Hindlimb muscle (tissue), 1 donor: Measurements from ENCODE around the gene GSTA4. TPM values are rescaled to one million over a fixed set of nuclear protein-coding genes. Genes with fewer than 3 reads are reported as not detected.
"Not testable (repeated sequence)": the region's sequence is repeated elsewhere in the genome, so short reads cannot be mapped to it uniquely, and the experiment has no call there.

Source experiments
- DNase-seq: peaks from one replicate; pipeline ENCODE4 v3.0.0-alpha.2; 2013
- polyA plus RNA-seq: library from polyadenylated mRNA; unstranded; fragments of 120-200 nt; gene quantifications from one replicate; pipeline ENCODE4 v1.2.1, GENCODE V29; 2013; ENCODE audit not compliant: insufficient read length

The GSTA4 gene
- polyA plus RNA-seq, 1 donor = 45.2 TPM

DNA sequence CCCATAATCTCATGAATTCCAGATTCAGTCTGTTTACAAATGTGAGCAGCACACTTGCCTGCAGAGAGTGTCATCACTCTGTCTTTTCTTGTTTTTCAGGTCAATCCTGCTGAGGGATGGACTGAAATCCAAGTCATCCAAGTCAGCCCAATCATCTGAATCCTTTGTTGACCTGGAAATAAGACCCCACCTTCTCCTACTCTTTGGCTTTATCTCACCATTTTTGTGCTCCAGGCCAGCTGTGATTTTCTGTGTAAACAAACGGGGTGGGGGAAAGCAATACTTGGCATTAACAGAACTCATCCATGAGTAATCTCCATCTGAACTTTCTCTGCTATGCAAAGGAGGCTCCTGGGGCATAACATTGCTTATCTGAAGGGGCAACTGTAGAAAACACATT is 16.9 kb upstream of the GSTA4 start:
- DNase-seq = no peak

DNA sequence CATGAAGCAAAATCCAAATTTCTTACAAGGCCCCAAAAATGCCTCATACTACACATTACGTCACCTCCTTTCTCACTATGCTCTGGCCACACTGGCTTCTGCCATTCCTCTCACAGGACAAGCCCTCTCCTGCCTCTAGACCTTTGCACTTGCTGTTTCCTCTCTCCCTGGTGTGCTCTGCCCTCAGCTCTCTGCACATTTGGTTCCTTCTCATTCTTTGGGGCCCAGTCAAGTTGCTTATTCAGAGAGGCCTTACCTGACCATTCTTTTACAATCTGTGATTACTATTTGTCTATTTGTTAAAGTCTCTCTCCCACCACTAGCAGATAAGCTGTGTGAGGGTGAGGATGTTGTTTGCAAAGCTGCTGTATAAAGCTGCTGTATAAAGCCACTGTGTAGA is 15.4 kb upstream of the GSTA4 start:
- no peak for DNase-seq

DNA sequence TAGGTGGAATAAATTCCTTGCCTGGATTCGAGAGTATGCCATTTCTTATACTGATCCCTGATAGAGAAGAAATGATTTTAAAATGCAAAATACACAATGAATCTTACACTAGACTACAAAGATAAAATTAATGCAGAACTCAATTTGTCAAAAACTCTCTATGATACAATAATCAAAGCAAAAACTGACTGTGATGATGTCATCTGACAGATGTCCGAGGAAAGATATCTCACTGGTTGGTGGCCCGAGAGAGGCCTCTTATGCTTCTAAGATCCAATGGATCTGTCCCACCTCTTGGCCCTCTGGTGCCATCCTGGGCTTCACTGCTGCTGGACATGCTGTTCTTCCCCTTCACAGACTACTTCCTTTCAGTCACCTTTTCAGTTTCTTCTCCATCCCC is 14.4 kb upstream of the GSTA4 start:
- no peak for DNase-seq

DNA sequence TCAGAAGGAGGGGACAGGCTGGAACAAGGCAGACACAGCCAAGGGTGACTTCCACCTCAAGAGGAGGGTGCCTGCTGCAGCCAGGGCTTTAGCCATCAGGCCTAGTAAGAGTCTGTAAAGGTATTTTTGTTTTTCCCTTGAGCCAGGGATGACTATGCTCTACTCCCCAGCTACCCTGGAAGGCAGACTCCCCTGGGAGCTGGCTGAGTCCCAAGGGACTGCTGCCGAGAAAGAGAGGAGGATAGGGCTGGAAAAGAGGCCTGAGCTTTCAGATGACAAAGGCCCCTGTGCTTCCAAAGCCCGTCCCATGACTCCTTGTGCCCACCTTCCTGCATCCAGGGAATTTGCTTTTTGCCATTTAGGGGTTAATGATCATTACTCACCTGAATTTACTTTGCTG is 14.0 kb upstream of the GSTA4 start:
- DNase-seq = no peak

DNA sequence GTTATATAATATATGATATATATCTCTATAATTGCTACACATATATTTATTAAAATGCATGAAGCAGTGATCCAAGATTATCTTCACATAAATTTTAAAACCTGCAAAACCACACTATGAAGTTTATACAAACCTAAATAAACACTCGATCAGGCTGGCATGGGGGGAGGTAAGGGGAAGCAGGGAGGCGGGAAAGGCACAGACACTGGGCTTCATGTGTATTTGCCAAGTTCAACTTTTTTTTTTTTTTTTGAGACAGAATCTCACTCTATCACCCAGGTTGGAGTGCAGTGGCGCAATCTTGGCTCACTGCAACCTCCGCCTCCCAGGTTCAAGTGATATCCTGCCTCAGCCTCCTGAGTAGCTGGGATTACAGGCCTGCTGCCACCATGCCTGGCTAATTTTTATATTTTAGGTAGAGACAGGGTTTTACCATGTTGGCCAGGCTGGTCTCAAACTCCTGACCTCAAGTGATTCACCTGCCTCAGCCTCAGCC is 13.2 kb upstream of the GSTA4 start:
- not testable (repeated sequence) for DNase-seq

DNA sequence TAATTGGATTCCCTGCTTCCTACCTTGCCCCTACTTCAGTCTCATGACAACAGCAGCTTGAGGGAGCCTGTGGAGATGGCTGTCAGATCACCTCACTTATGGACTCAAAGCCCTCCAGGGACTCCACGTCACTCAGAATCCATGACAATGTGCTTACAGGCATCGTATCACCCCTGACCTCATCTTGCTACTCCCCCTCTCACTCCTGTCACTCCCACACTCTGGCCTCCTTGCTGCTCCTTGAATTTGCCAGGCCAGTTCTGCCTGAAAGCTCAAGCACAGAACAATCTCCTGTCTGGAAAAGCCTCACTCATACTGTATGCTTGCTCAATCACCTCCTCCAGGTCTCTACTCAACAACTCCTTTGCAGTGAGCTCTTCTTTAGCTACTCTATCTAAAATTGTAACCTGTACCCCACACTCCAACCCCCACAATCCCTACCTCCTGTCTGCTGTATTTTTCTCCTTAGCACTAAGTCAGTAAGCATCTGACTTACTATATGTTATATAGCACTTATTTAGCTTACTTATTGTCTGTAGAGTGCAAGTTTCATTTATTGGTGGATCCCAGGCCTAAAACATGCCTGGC is 10.7 kb upstream of the GSTA4 start:
- DNase-seq = no peak

DNA sequence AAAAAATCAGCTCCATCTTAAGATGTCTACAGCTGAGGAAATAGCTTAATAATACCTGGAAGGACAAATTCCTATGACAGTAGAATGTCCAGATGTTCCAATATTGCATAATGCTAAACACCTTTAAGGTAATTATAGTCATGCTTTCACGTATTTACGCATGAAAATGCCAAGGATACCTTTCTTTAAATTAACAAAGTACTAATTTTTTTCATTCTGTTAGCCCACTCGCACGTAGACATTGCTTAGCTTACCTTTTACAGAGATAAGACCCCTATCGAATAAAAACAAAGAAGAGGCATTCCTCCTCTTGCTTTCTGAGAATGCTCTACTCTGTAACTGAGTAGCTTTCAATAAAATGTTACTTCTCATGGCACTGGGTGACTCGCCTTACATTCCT is 4.4 kb upstream of the GSTA4 start:
- no peak for DNase-seq

DNA sequence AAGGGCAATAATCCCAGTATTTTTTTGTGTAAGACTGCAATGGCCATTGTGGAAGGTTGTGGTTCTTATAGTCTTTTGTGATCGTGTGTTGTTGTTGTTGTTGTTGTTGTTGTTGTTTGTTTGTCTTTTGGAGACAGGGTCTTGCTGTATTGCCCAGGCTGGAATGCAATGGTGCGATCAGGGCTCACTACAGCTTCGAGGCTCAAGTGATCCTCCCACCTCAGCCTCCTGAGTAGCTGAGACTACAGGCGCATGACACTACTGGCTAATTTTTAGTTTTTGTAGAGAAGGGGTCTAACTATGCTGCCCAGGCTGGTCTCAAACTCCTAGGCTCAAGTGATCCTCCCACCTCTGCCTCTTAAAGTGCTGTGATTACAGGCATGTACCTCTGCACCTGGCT is 3.5 kb upstream of the GSTA4 start:
- no peak for DNase-seq

DNA sequence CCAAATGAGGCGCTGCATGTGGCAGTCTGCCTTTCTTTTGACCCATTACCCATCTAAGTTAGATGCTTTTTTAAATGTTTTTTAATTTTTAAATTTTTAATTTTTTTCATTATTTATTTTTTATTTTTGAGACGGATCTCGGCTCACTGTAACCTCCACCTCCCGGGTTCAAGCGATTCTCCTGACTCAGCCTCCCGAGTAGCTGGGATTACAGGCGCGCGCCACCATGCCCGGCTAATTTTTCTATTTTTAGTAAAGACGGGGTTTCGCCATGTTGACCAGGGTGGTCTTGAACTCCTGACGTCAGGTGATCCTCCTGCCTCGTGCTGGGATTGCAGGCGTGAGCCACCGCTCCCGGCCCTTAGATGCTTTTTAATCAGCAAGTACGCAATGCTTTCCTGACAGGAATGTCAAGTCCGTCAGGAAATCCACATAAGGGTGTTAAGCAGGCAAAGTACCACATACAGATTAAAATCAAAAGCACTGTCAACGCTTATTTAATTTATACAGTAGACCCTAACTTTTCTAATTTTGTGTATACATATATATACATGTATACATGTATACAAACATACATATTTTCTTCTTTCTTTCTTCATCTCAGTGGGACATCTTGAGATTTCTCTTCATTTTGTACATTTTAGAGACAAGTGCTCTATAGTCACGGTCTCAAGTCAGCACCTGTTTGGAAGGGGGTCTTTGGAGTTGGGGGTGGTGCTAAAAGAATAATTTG is 995 bp upstream of the GSTA4 start:
- DNase-seq = peak; percentile 48

DNA sequence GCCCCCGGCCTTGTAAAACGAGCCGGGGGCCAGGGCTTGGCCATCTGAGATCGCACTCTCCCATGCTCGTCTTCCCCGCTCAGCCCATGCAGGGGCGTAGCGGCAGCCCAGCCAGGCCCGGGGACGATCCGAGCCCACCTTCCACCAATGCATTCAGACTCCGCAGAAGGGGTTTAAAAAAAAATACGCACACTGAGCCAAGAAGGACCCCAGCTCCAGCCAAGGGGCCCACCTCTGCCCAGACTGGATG is 320 bp downstream of the GSTA4 start:
- no peak for DNase-seq

DNA sequence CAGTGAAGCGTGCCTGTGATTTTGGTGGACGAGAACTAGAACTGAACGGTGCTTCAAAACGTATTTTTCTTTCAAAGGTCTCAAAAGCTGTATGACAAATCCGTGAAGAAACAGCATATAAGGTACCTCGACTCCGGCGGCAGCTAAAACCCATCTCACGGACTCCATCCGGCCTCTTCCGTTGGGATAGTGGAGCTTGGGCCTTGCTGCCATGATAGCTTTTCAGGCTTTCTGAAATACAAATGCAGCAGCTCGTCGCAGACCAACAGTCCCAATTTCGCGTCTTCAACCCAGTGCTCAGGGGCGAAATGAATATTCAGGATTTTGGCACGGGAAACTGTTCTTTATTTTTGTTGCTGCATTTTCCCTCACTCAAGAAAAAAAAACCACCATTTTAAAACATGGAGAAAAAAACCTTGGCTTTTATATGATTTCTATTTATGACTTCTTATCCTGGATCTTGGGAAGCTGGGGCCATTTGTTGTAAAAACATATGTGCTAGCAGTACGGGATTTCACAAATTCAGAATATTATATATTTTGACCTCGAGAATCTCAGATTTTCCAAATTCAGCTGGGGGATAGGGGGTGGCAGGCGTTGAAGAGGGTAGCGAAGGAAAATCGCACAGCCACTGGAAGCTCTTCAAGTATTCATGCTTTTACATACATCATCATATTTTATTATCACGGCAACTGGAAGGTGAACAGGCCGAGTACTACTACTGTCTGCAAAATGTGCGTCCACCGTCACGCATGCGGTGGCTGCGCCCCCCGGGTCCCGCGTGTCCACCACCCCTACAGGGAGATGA is 849 bp downstream of the GSTA4 start:
- DNase-seq = peak; percentile 66

DNA sequence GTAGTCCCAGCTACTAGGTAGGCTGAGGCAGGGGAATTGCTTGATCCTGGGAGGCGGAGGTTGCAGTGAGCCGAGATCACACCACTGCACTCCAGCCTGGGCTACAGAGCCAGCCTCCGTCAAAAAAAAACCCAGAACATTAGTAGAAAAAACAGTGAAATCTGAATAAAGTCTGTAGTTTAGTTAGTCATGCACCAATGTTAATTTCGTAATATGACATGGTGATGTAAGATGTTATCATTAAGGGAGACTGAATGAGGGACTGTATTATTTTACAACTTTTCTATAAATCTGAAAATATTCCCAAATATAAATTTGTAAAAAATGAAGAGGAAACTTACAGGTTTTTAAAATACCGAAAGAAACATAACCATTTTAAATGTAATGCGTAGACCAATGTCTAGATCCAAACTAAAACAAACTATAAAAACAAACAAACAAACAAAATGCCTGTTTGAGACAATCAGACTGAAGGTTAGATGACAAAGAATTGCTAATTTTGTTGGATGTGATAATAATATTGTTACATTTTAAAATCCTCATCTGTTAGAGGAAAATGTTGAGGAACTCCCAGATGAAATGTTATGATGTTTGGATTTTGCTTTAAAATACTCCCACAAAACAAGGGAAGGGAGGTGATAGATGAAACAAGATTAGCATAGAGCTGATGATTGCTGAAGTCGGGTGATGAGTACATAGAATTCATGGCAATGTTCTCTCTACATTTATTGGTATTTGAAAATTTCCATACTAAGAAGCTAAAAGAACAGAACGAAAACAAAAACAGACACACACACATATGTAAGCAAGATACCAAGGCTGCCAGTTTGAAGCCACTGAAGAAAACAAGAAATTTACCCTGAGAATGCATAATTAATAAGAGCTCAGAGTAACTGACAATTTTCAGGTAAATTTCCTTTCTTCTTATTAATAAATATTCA is 1.8 kb downstream of the GSTA4 start:
- DNase-seq = peak; percentile 18

DNA sequence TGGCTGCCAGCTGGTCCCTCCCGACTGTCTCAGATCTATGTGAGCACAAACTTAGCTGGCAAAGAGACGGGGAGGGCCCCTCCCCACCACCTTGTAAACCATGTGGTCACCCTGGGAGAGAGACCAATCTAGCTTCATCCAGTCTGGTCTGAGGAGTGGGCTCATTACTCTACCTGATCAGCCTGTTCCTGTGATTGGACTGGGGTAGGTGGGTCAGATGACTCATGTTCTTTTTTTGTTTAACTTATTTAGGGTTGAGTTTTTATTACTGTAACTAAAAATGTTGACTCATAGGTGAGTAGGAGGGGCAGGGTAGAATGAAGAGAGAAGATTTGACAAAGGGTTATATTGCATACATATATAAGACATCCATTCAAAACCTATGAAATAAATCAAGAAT is 4.7 kb downstream of the GSTA4 start:
- DNase-seq = no peak

DNA sequence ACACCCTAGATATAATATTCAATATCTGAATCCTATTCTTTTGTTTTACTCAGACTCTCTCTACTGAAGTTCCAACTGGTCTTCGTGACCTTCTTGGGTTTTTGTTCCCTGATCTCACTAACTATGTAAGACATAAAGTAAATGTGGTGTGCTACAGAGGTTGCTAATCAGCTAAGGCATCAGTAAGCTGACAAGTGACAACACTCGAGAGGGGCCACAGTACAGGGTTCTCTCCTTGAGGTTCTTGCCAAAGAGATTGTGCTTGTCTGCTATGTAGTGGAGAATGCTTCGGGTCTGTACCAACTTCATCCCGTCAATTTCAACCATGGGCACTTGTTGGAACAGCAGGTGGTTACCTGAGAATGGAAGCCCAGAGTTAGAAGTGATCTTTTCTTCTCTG is 9.9 kb downstream of the GSTA4 start:
- DNase-seq = no peak

DNA sequence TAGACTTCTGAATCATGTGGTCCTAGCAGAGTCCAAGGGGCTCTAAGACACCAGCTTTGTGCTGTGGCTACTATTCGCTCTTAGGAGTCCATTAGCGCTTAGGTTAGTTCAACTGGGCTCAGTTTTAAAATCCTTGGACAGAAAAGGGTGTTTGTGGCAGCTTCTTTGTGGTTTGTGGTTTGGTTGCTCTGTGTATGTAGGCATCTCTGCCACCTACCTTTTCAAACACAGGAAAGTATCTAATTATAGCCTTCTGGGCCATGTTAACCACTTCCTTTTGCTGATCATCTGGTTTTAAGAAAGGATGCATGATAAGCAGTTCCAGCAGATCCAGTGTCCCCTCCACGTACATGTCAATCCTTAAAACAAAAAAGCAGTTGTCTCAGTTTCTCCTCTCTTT is 10.8 kb downstream of the GSTA4 start:
- no peak for DNase-seq

DNA sequence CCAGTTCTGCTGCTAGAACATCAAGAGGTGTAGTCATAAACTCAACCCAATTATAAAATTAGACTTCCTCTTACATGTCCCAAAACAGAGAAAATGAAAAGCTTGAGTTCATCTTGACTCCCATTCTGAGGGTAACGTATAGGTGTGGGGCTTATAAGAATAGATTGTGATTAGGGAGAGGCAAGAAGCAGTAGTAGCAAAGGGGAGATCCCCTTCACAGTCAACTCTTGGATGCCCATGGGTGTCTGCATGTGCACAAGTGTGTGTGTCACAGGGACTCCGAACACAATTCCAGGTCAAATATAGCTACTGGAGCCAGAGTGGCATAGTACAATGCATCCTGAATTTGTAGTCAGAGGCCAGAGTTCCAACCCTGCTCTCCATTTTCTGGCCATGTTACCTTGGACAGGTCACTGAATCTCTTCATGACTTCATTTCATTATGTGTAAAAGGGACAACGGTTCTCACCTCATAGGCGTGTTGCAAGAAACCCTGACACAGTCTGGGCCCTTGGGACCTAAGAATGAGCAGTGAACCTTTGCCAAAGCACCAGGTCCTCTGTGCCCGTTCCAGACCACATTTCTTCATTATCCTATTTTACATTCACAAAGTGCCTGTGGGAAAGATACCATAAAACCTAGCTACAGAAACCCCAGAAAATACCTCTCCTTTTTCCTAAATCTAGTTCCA is 11.8 kb downstream of the GSTA4 start:
- DNase-seq = no peak

DNA sequence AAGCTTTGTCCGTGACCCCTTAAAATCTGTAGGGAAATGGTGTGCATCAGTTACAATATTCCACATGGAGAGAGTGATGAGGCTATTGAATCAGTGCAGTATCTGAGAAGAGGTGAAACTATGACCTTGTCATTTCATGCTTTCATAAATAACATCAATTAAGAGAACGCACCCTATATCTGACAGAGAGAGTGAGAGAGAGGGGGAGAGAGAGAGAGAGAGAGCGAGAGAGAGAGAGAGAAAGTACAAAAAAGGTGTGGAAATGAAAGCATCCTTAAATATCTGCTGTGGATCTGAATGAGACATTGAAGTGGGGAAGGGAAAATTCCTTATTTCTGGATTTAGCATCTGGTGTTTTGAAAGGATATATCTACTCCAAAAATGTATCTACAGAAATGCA is 12.4 kb downstream of the GSTA4 start:
- DNase-seq = no peak

DNA sequence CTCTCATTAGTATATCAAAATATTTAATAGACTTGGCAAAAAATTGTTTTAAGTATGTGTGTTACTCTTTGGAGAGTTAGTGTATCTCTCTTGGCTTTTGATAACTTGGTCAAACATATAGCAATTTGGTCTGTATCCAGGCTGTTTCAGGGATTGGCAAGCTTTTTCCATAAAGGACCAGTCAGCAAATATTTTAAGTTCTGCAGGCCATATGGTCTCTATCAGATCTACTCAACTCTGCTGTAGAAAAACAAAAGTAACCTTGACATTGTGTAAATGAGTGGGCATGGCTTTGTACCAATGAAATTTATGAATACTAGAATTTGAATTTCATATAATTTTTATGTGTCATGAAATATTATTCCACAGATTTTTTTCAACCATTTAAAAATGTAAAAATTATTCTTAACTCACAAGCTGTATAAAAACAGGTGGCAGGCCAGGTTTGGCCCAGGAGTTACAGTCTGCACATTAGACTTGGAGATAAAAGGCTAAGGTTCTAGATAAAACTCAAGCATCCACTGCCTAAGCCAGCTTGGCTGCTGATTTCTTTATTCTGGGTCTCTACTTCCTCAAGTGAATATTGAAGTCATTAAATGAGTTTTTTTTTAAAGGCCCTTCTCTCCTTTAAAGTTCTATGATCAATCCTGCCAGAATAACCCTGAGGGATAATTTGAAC is 13.7 kb downstream of the GSTA4 start:
- DNase-seq = no peak

DNA sequence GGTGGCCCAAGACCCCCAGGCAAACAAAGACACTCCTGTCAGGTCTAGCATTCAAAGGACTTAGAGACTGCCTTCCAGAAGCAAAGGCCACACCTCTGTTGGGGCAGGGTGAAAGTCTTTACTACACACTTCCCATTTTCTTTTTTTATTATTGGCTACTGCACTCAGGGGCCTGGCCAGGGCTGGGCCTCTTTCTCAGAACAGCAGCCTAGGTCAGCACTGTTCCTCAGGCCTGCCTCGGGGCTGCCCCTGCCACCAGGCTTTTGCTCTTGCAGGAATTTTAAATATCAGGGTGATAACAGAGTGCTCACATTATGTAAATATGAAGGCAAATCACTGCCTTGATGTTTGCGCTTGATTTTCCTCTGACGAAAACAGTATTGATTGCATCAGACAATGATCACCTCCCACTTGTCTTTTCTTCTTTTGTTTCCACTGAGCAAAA is 18.5 kb downstream of the GSTA4 start:
- no peak for DNase-seq

DNA sequence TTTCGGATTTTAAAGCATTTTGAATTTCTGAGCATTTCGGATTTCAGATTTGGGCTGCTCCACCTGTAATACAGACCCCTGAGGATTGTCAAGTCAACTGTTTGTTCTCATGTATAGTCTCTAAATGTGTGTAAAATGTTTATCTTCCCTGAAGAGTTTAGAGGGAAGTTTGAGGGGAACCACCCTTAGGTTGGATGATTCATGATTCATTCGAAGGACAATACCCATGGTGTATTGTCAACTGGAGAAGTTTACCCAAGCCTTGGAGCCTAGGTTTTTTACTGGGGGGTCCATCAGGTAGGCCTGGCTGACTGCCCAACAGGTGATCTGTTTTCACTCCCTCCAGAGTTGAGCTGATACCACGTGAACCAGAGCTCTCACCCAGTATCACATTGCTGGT is 18.9 kb downstream of the GSTA4 start:
- no peak for DNase-seq

DNA sequence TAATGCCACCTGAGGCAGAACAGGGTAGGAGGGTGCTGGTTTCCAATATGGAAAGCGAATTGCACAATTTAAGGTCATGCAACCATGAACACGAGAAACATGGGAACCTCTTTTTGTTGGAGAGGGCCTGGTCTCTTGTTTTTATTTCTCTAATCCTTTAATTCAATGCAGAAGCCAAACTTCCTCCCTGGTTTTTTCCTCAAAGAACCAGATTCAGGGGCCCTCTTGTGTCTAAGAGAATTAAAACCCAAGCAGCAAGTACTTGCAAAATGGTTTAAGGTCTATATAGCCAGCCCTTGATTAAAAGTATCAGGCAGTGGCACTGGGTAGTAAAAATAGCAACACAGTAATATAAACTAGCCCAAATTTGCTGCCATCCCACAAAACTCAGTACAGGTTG is 19.5 kb downstream of the GSTA4 start:
- DNase-seq = no peak

DNA sequence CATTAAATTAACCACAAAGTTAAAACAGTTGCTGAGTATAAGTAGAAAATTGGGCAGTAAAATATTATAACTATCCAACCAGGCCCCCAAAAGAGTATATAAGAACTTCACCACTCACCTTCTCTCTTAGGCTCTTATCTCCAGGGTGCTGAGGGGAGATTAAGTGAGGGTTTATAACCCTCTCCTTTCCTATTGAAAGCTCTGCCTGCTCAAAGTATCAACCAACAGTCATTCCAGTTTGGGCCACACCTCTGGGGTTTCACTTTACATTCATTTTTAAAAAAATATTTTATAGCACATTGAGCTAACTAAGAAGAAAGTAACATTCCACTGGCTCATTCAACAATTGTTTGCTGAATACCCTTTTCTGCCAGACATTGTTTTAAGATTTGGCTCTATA is 22.1 kb downstream of the GSTA4 start:
- no peak for DNase-seq
